Activated CD8-positive, alpha-beta memory T cell treated with anti-CD3 and anti-CD28 coated beads for 4 hours (primary cell): ENCODE results near the gene FYB1.

Experiments
- DNase-seq, 2 donors: peaks; one replicate each; pipeline ENCODE4 v3.0.0-alpha.2; 2020; ENCODE audit warnings: low read depth in 2 of 2

Gene FYB1

GRCh38 chr5:39160576-39161213 lies 58.7 kb downstream of the FYB1 start:
- no peak for DNase-seq

GRCh38 chr5:39159811-39160490 lies 59.4 kb downstream of the FYB1 start:
- no peak for DNase-seq

GRCh38 chr5:39158786-39159185 lies 60.6 kb downstream of the FYB1 start:
- DNase-seq = no peak

- no peak for DNase-seq
These were observed 61.2 kb downstream of the FYB1 start for GRCh38 chr5:39158127-39158593.

- no peak for DNase-seq
These were observed 61.7 kb downstream of the FYB1 start for GRCh38 chr5:39157701-39158100.

- no peak for DNase-seq
These were observed 63.3 kb downstream of the FYB1 start for GRCh38 chr5:39156082-39156481.

GRCh38 chr5:39151745-39152144 lies 67.6 kb downstream of the FYB1 start:
- no peak for DNase-seq

GRCh38 chr5:39149966-39150365 lies 69.4 kb downstream of the FYB1 start:
- no peak for DNase-seq

GRCh38 chr5:39148983-39149534 lies 70.3 kb downstream of the FYB1 start:
- DNase-seq = no peak

- DNase-seq = no peak
These were observed 72.4 kb downstream of the FYB1 start for GRCh38 chr5:39146831-39147540.

- no peak for DNase-seq
These were observed 76.1 kb downstream of the FYB1 start for GRCh38 chr5:39143151-39143860.

GRCh38 chr5:39140558-39141168 lies 78.7 kb downstream of the FYB1 start:
- DNase-seq = no peak

- no peak for DNase-seq
These were observed 80.5 kb downstream of the FYB1 start for GRCh38 chr5:39138892-39139291.

- peak in 1 of 2 donors; percentile 10 for DNase-seq
These were observed 81.4 kb downstream of the FYB1 start for GRCh38 chr5:39137819-39138451.

- DNase-seq = no peak
These were observed 82.0 kb downstream of the FYB1 start for GRCh38 chr5:39137391-39137790.

- DNase-seq = no peak
These were observed 86.6 kb downstream of the FYB1 start for GRCh38 chr5:39132792-39133191.

GRCh38 chr5:39132128-39132447 lies 87.3 kb downstream of the FYB1 start:
- no peak for DNase-seq

- DNase-seq = no peak
These were observed 87.9 kb downstream of the FYB1 start for GRCh38 chr5:39131210-39132127.

GRCh38 chr5:39130716-39131115 lies 88.6 kb downstream of the FYB1 start:
- no peak for DNase-seq

- DNase-seq = no peak
These were observed 97.4 kb downstream of the FYB1 start for GRCh38 chr5:39121922-39122321.
